Measurements from ENCODE around the gene MYO18A.
A peak's percentile ranks its signal among the peaks of the same experiment; 100 is the strongest.

Gene MYO18A

DNA sequence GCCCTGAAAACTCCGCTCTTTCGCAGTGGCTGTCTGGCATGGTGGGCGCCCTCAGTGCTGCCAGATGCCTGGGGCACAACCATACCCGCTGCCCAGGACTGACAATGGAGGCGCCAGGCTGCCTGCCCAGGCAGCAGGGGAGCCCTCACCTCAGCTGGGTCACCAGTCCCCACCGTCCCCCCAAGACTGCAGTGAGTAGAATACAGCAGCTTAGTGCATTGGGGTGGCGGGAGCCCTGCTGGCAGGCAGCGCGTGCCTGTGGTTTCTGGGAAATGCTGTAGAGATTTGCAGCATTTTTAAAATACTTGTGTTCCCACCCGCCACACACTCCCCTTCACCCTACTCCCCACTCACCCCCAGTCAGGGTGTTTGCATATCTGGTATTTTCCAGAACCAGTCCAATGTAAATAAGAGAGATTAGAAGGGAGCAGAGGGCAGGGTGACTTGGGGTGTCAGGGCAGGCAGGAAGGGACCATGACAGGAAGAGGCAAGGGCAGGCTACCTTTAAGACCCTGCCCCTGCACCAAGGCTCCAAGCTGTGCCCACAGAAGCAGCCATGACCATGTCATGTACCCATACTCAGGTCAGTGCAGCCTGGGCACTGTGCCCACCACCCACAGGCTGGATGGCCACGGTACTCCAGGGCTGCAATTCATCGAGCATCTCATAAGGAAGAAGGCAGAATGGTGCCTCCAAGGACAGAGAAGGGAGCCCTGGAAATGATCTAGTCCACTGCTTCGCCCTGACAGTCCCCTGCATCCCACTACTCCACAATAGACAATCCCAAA lies 21.5 kb downstream of the MYO18A start:
- no peak for TF ChIP-seq CTCF (conservative IDR thresholded peaks at IDR 0.05; ENCODE audit: low read length)
- H3K4me3 ChIP-seq (ENCODE audit: low read length) = no peak overlapping the region; the same call in 1 of the 2 replicates
- peak; percentile 77 for DNase-seq (ENCODE audit: low read depth)

GRCh38 chr17:29158096-29158487 lies 22.1 kb downstream of the MYO18A start:
- no peak for TF ChIP-seq CTCF (conservative IDR thresholded peaks at IDR 0.05; ENCODE audit: low read length)
- no peak overlapping the region for H3K4me3 ChIP-seq (ENCODE audit: low read length)
- no peak for DNase-seq (ENCODE audit: low read depth)

- no peak for DNase-seq (ENCODE audit: low read depth)
- no peak overlapping the region for H3K4me3 ChIP-seq (ENCODE audit: low read length)
- TF ChIP-seq CTCF (conservative IDR thresholded peaks at IDR 0.05; ENCODE audit: low read length) = no peak
Measured at GRCh38 chr17:29157310-29157709, 22.9 kb downstream of the MYO18A start.

- TF ChIP-seq CTCF (conservative IDR thresholded peaks at IDR 0.05; ENCODE audit: low read length) = no peak
- H3K4me3 ChIP-seq (ENCODE audit: low read length) = no peak overlapping the region
- no peak for DNase-seq (ENCODE audit: low read depth)
Measured at GRCh38 chr17:29156781-29157180, 23.4 kb downstream of the MYO18A start.

GRCh38 chr17:29155966-29156338 lies 24.2 kb downstream of the MYO18A start:
- no peak overlapping the region for H3K4me3 ChIP-seq (ENCODE audit: low read length)
- DNase-seq (ENCODE audit: low read depth) = peak; percentile 68
- TF ChIP-seq CTCF (conservative IDR thresholded peaks at IDR 0.05; ENCODE audit: low read length) = no peak

DNA sequence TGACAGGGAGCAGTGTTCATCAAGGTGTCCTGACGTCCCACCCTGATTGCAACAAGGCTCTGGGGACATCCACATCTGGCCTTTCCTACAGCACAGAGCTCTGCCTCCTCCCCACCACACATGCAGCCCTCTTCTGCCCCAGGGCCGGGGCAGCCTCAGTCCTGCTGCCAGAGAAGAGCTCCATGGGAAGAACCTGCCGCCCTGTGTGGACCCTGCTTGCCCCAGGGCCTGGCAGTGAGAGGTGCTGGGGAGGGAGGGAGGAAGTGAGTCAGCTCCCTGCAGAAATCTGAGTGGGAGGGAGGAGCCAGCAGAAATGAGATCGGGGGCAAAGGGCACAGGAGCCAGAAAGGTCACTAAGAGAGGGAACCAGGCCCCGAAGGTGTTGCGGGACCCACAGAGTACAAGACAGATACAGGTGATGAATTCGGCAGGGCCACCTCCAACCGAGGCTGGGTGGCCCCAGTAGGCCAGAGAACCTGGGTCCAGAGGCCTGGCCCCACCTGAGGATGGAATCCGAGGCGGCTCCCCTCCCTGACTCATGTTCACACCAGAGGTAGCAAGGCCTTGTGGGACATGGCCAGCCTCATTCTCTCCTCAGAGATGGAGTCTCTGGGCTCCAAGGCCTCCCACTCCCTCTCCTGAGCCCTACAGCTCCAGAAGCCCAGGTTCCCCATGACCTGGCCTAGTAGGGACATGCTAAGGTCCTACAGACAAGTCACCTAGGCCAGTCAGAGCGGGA lies 24.8 kb downstream of the MYO18A start:
- DNase-seq (ENCODE audit: low read depth) = peak; percentile 43
- H3K4me3 ChIP-seq (ENCODE audit: low read length) = no peak overlapping the region
- no peak for TF ChIP-seq CTCF (conservative IDR thresholded peaks at IDR 0.05; ENCODE audit: low read length)

Data from AG10803 (cell line).